ENCODE measurements around the gene CORO2A. TPM values are rescaled to one million over a fixed set of nuclear protein-coding genes. Genes with fewer than 3 reads are reported as not detected.
"Not testable (repeated sequence)": the region's sequence is repeated elsewhere in the genome, so short reads cannot be mapped to it uniquely, and the experiment has no call there.

Gene CORO2A
- total RNA-seq, 1 donor from 2014 or later = 26.1 TPM

- Histone ChIP-seq H3K36me3 (peaks cover 23% of the 10 kb centered on the region), H3K4me1 (peaks cover 52% of the 10 kb centered on the region), H3K27me3 (ENCODE audit: low read depth) (no peaks in the 10 kb centered on the region), H3K4me3 (no peak overlapping the region), H3K9me3 (no peaks in the 10 kb centered on the region), H3K27ac (peak overlapping the region; percentile 83)
- DNase-seq (no peak), ATAC-seq (peak; percentile 33 to 40)
- intact Hi-C loops (cut with DNase I) = no loop called here
- no peak for TF ChIP-seq CTCF (IDR thresholded peaks at IDR 0.05)
Observed at GRCh38 chr9:98120476-98120875, 72.0 kb downstream of the CORO2A start.

- ATAC-seq = peak; percentile 92 to 93
- intact Hi-C loops (cut with DNase I) = no loop called here
- peak; percentile 91 for DNase-seq
- H3K9me3 ChIP-seq = no peaks in the 10 kb centered on the region
- peaks cover 10% of the 10 kb centered on the region for H3K36me3 ChIP-seq
- peak within 1 kb of the TSS; percentile 78 for H3K4me3 ChIP-seq
- TF ChIP-seq CTCF (IDR thresholded peaks at IDR 0.05) = peak; percentile 23
- peaks cover 52% of the 10 kb centered on the region for H3K4me1 ChIP-seq
- H3K27ac ChIP-seq = peak within 1 kb of the TSS; percentile 83
- H3K27me3 ChIP-seq (ENCODE audit: low read depth) = no peaks in the 10 kb centered on the region
Observed at GRCh38 chr9:98118640-98119601, 73.5 kb downstream of the CORO2A start, which contains the start of gene TRIM14. TRIM14 (minus strand) TSS chr9:98119222; CDS start chr9:98119188, 34 bp downstream.

GRCh38 chr9:98117984-98118639 is 74.3 kb downstream of the CORO2A start:
- DNase-seq (no peak), ATAC-seq (peak; percentile 25 to 43)
- H3K36me3 ChIP-seq = peaks cover 8% of the 10 kb centered on the region
- H3K4me1 ChIP-seq = peaks cover 52% of the 10 kb centered on the region
- intact Hi-C loops (cut with DNase I) = no loop called here
- peak; percentile 19 for TF ChIP-seq CTCF (IDR thresholded peaks at IDR 0.05)
- H3K9me3 ChIP-seq = no peaks in the 10 kb centered on the region
- peak overlapping the region; percentile 83 for H3K27ac ChIP-seq
- peak overlapping the region; percentile 78 for H3K4me3 ChIP-seq
- no peaks in the 10 kb centered on the region for H3K27me3 ChIP-seq (ENCODE audit: low read depth)

GRCh38 chr9:98117097-98117496 is 75.3 kb downstream of the CORO2A start:
- Histone ChIP-seq H3K4me1 (peaks cover 46% of the 10 kb centered on the region), H3K4me3 (peak overlapping the region; percentile 78)
- H3K27me3 ChIP-seq (ENCODE audit: low read depth); DNase-seq; H3K36me3 ChIP-seq; ATAC-seq; H3K9me3 ChIP-seq; H3K27ac ChIP-seq; intact Hi-C loops (cut with DNase I): not testable (repeated sequence)

DNA sequence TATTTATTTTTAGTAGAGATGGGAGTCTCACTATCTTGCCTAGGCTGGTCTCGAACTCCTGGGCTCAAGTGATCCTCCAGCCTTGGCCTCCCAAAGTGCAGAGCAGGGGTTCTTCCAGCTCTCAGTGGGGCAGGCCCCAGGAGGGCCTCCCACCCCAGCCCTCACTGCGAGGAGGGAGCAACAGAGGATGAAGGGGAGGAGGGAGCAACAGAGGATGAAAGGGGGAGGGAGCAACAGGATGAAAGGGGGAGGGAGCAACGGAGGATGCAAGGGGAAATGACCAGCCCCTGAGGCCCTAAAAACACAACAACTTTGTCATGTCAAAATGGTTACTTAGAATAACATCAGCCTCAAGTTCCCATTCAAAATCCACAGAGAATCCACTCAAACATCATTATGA is 83.4 kb downstream of the CORO2A start:
- DNase-seq = no peak
- intact Hi-C loops (cut with DNase I) = no loop called here
- Histone ChIP-seq H3K27ac (peak overlapping the region; percentile 63), H3K4me3 (no peak overlapping the region), H3K36me3 (peaks cover 8% of the 10 kb centered on the region), H3K9me3 (no peaks in the 10 kb centered on the region), H3K4me1 (peaks cover 22% of the 10 kb centered on the region), H3K27me3 (ENCODE audit: low read depth) (no peaks in the 10 kb centered on the region)
- TF ChIP-seq CTCF (IDR thresholded peaks at IDR 0.05) = no peak
- no peak for ATAC-seq
